BE2C (cell line): ENCODE results near the gene CYFIP1.

Source experiments
- DNase-seq: peaks from one replicate; pipeline ENCODE4 v3.0.0-alpha.2; 2020
- H3K27me3 ChIP-seq: fragments of 250-450 bp; sonication (Bioruptor Pico); 2 replicates; pipeline ENCODE4 v1.5.1; 2020; ENCODE audit warnings: mild to moderate bottlenecking
- H3K36me3 ChIP-seq: fragments of 250-450 bp; sonication (Bioruptor Pico); 2 replicates; pipeline ENCODE4 v1.5.1; 2020; ENCODE audit warnings: mild to moderate bottlenecking
- H3K4me1 ChIP-seq: fragments of 250-450 bp; sonication (Bioruptor Pico); 2 replicates; pipeline ENCODE4 v1.5.1; 2020
- H3K4me3 ChIP-seq: 2 replicates; pipeline ENCODE4 v1.5.1; 2011; ENCODE audit warnings: low read depth, low read length
- H3K9me3 ChIP-seq: fragments of 250-450 bp; sonication (Bioruptor Pico); 2 replicates; pipeline ENCODE4 v1.5.1; 2020
- CTCF ChIP-seq: IDR thresholded peaks from 2 replicates; pipeline ENCODE4 v1.5.1; 2012; ENCODE audit warnings: mild to moderate bottlenecking, low read depth, low read length

The CYFIP1 gene

GRCh38 chr15:22893081-22893480, 87.1 kb downstream of the CYFIP1 start:
- Histone ChIP-seq H3K4me1 (no peaks in the 10 kb centered on the region), H3K27me3 (no peaks in the 10 kb centered on the region), H3K4me3 (no peak overlapping the region), H3K36me3 (peaks cover 17% of the 10 kb centered on the region; the same call in 1 of the 2 replicates), H3K9me3 (no peaks in the 10 kb centered on the region)
- DNase-seq = no peak
- TF ChIP-seq CTCF = no peak

GRCh38 chr15:22892333-22892732, 87.8 kb downstream of the CYFIP1 start:
- peaks cover 17% of the 10 kb centered on the region; the same call in 1 of the 2 replicates for H3K36me3 ChIP-seq
- no peak overlapping the region for H3K4me3 ChIP-seq
- H3K4me1 ChIP-seq = peaks cover 3% of the 10 kb centered on the region; the same call in 1 of the 2 replicates
- TF ChIP-seq CTCF = no peak
- no peaks in the 10 kb centered on the region for H3K9me3 ChIP-seq
- no peaks in the 10 kb centered on the region for H3K27me3 ChIP-seq
- no peak for DNase-seq

GRCh38 chr15:22891426-22892210, 88.5 kb downstream of the CYFIP1 start:
- no peaks in the 10 kb centered on the region for H3K9me3 ChIP-seq
- no peak overlapping the region for H3K4me3 ChIP-seq
- DNase-seq = no peak
- no peak for TF ChIP-seq CTCF
- peaks cover 17% of the 10 kb centered on the region; the same call in 1 of the 2 replicates for H3K36me3 ChIP-seq
- no peaks in the 10 kb centered on the region for H3K27me3 ChIP-seq
- H3K4me1 ChIP-seq = peaks cover 3% of the 10 kb centered on the region; the same call in 1 of the 2 replicates

GRCh38 chr15:22890296-22890695, 89.9 kb downstream of the CYFIP1 start:
- peaks cover 3% of the 10 kb centered on the region; the same call in 1 of the 2 replicates for H3K4me1 ChIP-seq
- no peaks in the 10 kb centered on the region for H3K27me3 ChIP-seq
- no peak for DNase-seq
- no peaks in the 10 kb centered on the region for H3K9me3 ChIP-seq
- no peak overlapping the region for H3K4me3 ChIP-seq
- peaks cover 11% of the 10 kb centered on the region; the same call in 1 of the 2 replicates for H3K36me3 ChIP-seq
- no peak for TF ChIP-seq CTCF

GRCh38 chr15:22889146-22889818, 90.9 kb downstream of the CYFIP1 start:
- Histone ChIP-seq H3K4me3 (no peak overlapping the region), H3K27me3 (no peaks in the 10 kb centered on the region), H3K4me1 (peaks cover 3% of the 10 kb centered on the region; the same call in 1 of the 2 replicates), H3K36me3 (peaks cover 10% of the 10 kb centered on the region; the same call in 1 of the 2 replicates), H3K9me3 (no peaks in the 10 kb centered on the region)
- TF ChIP-seq CTCF = no peak
- DNase-seq = no peak
